Gastrocnemius medialis (tissue), 4 donors: ENCODE data around the gene LRRC8E. TPM values are rescaled to one million over a fixed set of nuclear protein-coding genes. Genes with fewer than 3 reads are reported as not detected.
A peak's percentile ranks its signal among the peaks of the same experiment; 100 is the strongest.

Experiments used
- ATAC-seq, 2 donors: fragments of 150-250 bp; one replicate each; pipeline ENCODE4 v1.9.1; 2016
- DNase-seq, 2 donors: peaks; one replicate each; pipeline ENCODE4 v3.0.0-alpha.2; 2019
- H3K27ac ChIP-seq, 4 donors: fragments of 200-600 bp; sonication (generic); 1 replicate in 1 of 4; 2 replicates in 3 of 4; pipeline ENCODE4 v1.5.1; 2016 to 2018; ENCODE audit warnings: mild to moderate bottlenecking in 2 of 4, moderate library complexity in 1 of 4
- H3K27me3 ChIP-seq, 3 donors: fragments of 200-600 bp; sonication (generic) in 2 of 3; 1 replicate in 1 of 3; 2 replicates in 2 of 3; pipeline versions ENCODE4 v1.5.1 to v1.6.0; 2016 to 2019; ENCODE audit warnings: mild to moderate bottlenecking in 1 of 3, moderate library complexity in 1 of 3
- H3K36me3 ChIP-seq, 2 donors: fragments of 200-600 bp; sonication (generic) in 1 of 2; one replicate each; pipeline ENCODE4 v1.5.1; 2017 to 2018
- H3K4me1 ChIP-seq, 2 donors: fragments of 200-600 bp; sonication (generic) in 1 of 2; one replicate each; pipeline ENCODE4 v1.5.1; 2016 to 2017; ENCODE audit warnings: mild to moderate bottlenecking in 2 of 2
- H3K4me3 ChIP-seq, 4 donors: fragments of 200-600 bp; sonication (generic) in 3 of 4; 1 replicate in 1 of 4; 2 replicates in 3 of 4; pipeline ENCODE4 v1.5.1; 2016 to 2019; ENCODE audit warnings: mild to moderate bottlenecking in 2 of 4
- H3K9me3 ChIP-seq, 3 donors: fragments of 200-600 bp; sonication (generic) in 2 of 3; 1 replicate in 1 of 3; 2 replicates in 2 of 3; pipeline ENCODE4 v1.5.1; 2016 to 2019
- CTCF ChIP-seq, 5 experiments: fragments of 450-650 bp in 3 of 5; fragments of 200-600 bp in 2 of 5; sonication (generic) in 2 of 5; IDR thresholded peaks in 4 of 5; conservative IDR thresholded peaks in 1 of 5; 1 replicate in 4 of 5; 2 replicates in 1 of 5; pipeline ENCODE4 v1.5.1; 2016 to 2019; ENCODE audit warnings: antibody characterized with exemption in 5 of 5, mild to moderate bottlenecking in 3 of 5, moderate library complexity in 3 of 5
- POLR2A ChIP-seq, 2 donors: fragments of 450-650 bp; IDR thresholded peaks; one replicate each; pipeline ENCODE4 v1.6.1; 2017; ENCODE audit warnings: antibody characterized with exemption in 2 of 2, mild to moderate bottlenecking in 2 of 2, moderate library complexity in 2 of 2
- in situ Hi-C, 4 donors: fragments of 200-750 bp; cut with MboI; loops; one replicate each; pipeline versions ENCODE4 v1.15.0 to v1.8.0; 2017; ENCODE audit warnings: low sequenced_read_pairs in 4 of 4
- intact Hi-C: fragments of 100-400 bp; cut with DNase I; formaldehyde crosslinking; loops from one replicate; pipeline ENCODE4 v1.15.1; 2023; ENCODE audit warnings: low total_unique reads
- total RNA-seq, 4 donors: library from RNA; depleted of rRNA; stranded (reverse); fragments of >200 nt; gene quantifications; one replicate each; pipeline versions ENCODE4 v1.1.0 to v1.2.3, GENCODE V29; 2016

The LRRC8E gene
- total RNA-seq, 4 donors from 2014 or later, result 2.1 TPM; not detected in 3

- no peak for ATAC-seq
Measured at GRCh38 chr19:7874076-7874896, 14.0 kb upstream of the LRRC8E start, which contains the start of gene PRR36. Gene PRR36 (minus strand): TSS chr19:7874390. CDS start chr19:7873689, 701 bp downstream.

DNA sequence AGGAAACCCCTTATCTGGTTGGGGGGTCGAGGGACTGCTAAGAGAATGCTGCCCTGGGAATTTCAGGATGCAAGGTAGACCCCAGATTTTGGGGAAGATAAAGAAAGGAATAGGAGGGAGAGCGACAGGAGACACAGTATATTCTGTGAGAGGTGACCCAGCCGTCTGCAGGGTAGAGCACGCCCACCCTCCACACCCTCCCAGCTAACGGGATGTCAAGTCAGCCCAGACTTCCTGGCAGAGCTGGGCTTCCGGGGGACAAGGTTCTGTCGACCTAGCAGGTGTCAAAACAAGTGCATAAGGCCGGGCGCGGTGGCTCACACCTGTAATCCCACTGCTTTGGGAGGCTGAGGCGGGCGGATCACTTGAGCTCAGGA is 13.4 kb upstream of the LRRC8E start:
- no peaks in the 10 kb centered on the region for H3K36me3 ChIP-seq
- H3K9me3 ChIP-seq, result no peaks in the 10 kb centered on the region
- peaks cover 35 to 38% (median 37%) of the 10 kb centered on the region in 3 donors for H3K27me3 ChIP-seq
- H3K27ac ChIP-seq, result no peak overlapping the region
- in situ Hi-C loops (no loop called here), intact Hi-C loops (no loop called here)
- ATAC-seq (no peak), DNase-seq (no peak)
- peak overlapping the region in 1 of 4 donors; percentile 19 for H3K4me3 ChIP-seq
- TF ChIP-seq CTCF (IDR thresholded peaks at IDR 0.05 in 4 of 5, conservative IDR thresholded peaks at IDR 0.05 in 1 of 5), result no peak
- TF ChIP-seq POLR2A (IDR thresholded peaks at IDR 0.05), result no peak
- H3K4me1 ChIP-seq, result peaks cover 0 to under 1% of the 10 kb centered on the region in 2 donors

More at GRCh38 chr19:7874076-7874896, 14.0 kb upstream of the LRRC8E start, which contains the start of gene PRR36:
- Histone ChIP-seq H3K27ac (no peak within 1 kb of the TSS), H3K27me3 (peaks cover 35 to 38% (median 37%) of the 10 kb centered on the region in 3 donors), H3K4me3 (peak within 1 kb of the TSS in 1 of 4 donors; percentile 19), H3K4me1 (peaks cover 0 to 6% of the 10 kb centered on the region in 2 donors), H3K36me3 (no peaks in the 10 kb centered on the region), H3K9me3 (no peaks in the 10 kb centered on the region)
- intact Hi-C loops, result no loop called here
- in situ Hi-C loops, result no loop called here
- TF ChIP-seq POLR2A (IDR thresholded peaks at IDR 0.05) (no peak), CTCF (IDR thresholded peaks at IDR 0.05 in 4 of 5, conservative IDR thresholded peaks at IDR 0.05 in 1 of 5) (no peak)
- no peak for DNase-seq

- Histone ChIP-seq H3K27me3 (peaks cover 30 to 38% (median 34%) of the 10 kb centered on the region in 3 donors), H3K36me3 (no peaks in the 10 kb centered on the region), H3K9me3 (no peaks in the 10 kb centered on the region), H3K4me3 (no peak overlapping the region), H3K27ac (no peak overlapping the region), H3K4me1 (no peaks in the 10 kb centered on the region)
- TF ChIP-seq POLR2A (IDR thresholded peaks at IDR 0.05) (no peak), CTCF (IDR thresholded peaks at IDR 0.05 in 4 of 5, conservative IDR thresholded peaks at IDR 0.05 in 1 of 5) (no peak)
- ATAC-seq, result no peak
- intact Hi-C loops (no loop called here), in situ Hi-C loops (no loop called here)
- DNase-seq, result no peak
Measured at GRCh38 chr19:7877249-7877836, 11.0 kb upstream of the LRRC8E start.

- intact Hi-C loops (no loop called here), in situ Hi-C loops (no loop called here)
- DNase-seq (no peak), ATAC-seq (no peak)
- Histone ChIP-seq H3K4me1 (no peaks in the 10 kb centered on the region), H3K9me3 (no peaks in the 10 kb centered on the region), H3K27ac (no peak overlapping the region), H3K27me3 (peaks cover 13 to 21% (median 16%) of the 10 kb centered on the region in 3 donors), H3K4me3 (no peak overlapping the region), H3K36me3 (no peaks in the 10 kb centered on the region)
- TF ChIP-seq CTCF (IDR thresholded peaks at IDR 0.05 in 4 of 5, conservative IDR thresholded peaks at IDR 0.05 in 1 of 5) (no peak), POLR2A (IDR thresholded peaks at IDR 0.05) (no peak)
Measured at GRCh38 chr19:7879111-7879807, 9.1 kb upstream of the LRRC8E start.
